Measurements from ENCODE around the gene TNF.

DNA sequence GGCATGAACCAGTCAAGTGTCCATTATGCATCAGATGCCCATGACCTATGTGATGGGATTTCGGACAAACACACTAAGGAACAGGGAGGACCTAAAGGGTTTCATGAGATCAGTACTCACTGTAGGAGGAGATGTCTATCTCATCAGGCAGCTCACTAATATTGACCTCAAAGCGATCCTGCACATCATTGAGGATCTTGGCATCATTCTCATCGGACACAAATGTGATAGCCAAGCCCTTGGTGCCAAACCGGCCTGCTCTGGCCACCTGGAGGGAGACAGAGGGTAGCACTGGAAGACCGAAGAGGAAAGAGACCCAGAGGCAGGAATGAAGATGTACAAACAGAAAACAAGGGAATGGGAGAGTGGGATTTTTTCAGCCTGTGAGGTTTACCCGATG is 44.7 kb upstream of the TNF start:
- TF ChIP-seq FOXM1 (IDR thresholded peaks at IDR 0.05; ENCODE audit: borderline replicate concordance) (no peak), ZNF384 (IDR thresholded peaks at IDR 0.05) (no peak)
